GM23338 (cell line): ENCODE results near the gene NCAPH2.

Experiments
- CREB1 ChIP-seq: fragments of 250-450 bp; sonication (Bioruptor Pico); IDR thresholded peaks from 2 replicates; pipeline ENCODE4 v1.5.0; 2020; ENCODE audit warnings: low read depth, mild to moderate bottlenecking, moderate library complexity
- CTCF ChIP-seq, 2 experiments: fragments of 200-600 bp in 1 of 2; sonication (generic) in 1 of 2; conservative IDR thresholded peaks; 2 replicates each; pipeline versions ENCODE4 v1.5.1 to v1.6.1; 2016 to 2017; ENCODE audit warnings: antibody characterized with exemption in 2 of 2, low read depth in 2 of 2, mild to moderate bottlenecking in 2 of 2, moderate library complexity in 1 of 2
- ETS1 ChIP-seq: IDR thresholded peaks from 2 replicates; pipeline ENCODE4 v1.6.1; 2016; ENCODE audit warnings: antibody characterized with exemption
- EZH2 ChIP-seq: fragments of 200-600 bp; sonication (generic); IDR thresholded peaks from one replicate; pipeline ENCODE4 v1.8.0; 2017; ENCODE audit warnings: antibody characterized with exemption, mild to moderate bottlenecking, low read depth; ENCODE audit not compliant: unreplicated experiment
- EZH2phosphoT487 ChIP-seq: fragments of 200-600 bp; sonication (generic); IDR thresholded peaks from one replicate; pipeline ENCODE4 v1.8.1; 2018; ENCODE audit warnings: antibody characterized with exemption; ENCODE audit not compliant: unreplicated experiment
- JUNB ChIP-seq: IDR thresholded peaks from one replicate; pipeline ENCODE4 v1.6.1; 2016; ENCODE audit warnings: antibody characterized with exemption; ENCODE audit not compliant: unreplicated experiment
- POLR2AphosphoS5 ChIP-seq: IDR thresholded peaks from 2 replicates; pipeline ENCODE4 v1.6.1; 2016; ENCODE audit warnings: antibody characterized with exemption, low read depth
- REST ChIP-seq: IDR thresholded peaks from one replicate; pipeline ENCODE4 v1.6.1; 2018; ENCODE audit warnings: antibody characterized with exemption; ENCODE audit not compliant: unreplicated experiment
- STAT1 ChIP-seq: IDR thresholded peaks from one replicate; pipeline ENCODE4 v1.6.1; 2016; ENCODE audit warnings: antibody characterized with exemption; ENCODE audit not compliant: unreplicated experiment
- ZNF114 ChIP-seq: fragments of 250-450 bp; sonication (Bioruptor Pico); IDR thresholded peaks from 2 replicates; pipeline ENCODE4 v1.5.0; 2020; ENCODE audit warnings: mild to moderate bottlenecking, moderate library complexity
- ZNF331 ChIP-seq: fragments of 250-450 bp; sonication (Bioruptor Pico); IDR thresholded peaks from 2 replicates; pipeline ENCODE4 v1.5.0; 2020; ENCODE audit warnings: low read depth, mild to moderate bottlenecking, moderate library complexity
- TF ChIP-seq, protein P1 (sequence below): fragments of 250-450 bp; sonication (Bioruptor Pico); IDR thresholded peaks from 2 replicates; pipeline ENCODE4 v1.5.0; 2020; ENCODE audit warnings: mild to moderate bottlenecking, moderate library complexity

GRCh38 chr22:50467773-50468440 is 40.1 kb upstream of the NCAPH2 start:
- TF ChIP-seq CTCF (conservative IDR thresholded peaks at IDR 0.05; ENCODE audit: low read depth in 2 of 2): no peak
- no peak for TF ChIP-seq ZNF114 (CRISPR knock-in tag)
- TF ChIP-seq EZH2phosphoT487: no peak
- TF ChIP-seq STAT1: no peak
- no peak for TF ChIP-seq JUNB
- TF ChIP-seq, protein P1, sequence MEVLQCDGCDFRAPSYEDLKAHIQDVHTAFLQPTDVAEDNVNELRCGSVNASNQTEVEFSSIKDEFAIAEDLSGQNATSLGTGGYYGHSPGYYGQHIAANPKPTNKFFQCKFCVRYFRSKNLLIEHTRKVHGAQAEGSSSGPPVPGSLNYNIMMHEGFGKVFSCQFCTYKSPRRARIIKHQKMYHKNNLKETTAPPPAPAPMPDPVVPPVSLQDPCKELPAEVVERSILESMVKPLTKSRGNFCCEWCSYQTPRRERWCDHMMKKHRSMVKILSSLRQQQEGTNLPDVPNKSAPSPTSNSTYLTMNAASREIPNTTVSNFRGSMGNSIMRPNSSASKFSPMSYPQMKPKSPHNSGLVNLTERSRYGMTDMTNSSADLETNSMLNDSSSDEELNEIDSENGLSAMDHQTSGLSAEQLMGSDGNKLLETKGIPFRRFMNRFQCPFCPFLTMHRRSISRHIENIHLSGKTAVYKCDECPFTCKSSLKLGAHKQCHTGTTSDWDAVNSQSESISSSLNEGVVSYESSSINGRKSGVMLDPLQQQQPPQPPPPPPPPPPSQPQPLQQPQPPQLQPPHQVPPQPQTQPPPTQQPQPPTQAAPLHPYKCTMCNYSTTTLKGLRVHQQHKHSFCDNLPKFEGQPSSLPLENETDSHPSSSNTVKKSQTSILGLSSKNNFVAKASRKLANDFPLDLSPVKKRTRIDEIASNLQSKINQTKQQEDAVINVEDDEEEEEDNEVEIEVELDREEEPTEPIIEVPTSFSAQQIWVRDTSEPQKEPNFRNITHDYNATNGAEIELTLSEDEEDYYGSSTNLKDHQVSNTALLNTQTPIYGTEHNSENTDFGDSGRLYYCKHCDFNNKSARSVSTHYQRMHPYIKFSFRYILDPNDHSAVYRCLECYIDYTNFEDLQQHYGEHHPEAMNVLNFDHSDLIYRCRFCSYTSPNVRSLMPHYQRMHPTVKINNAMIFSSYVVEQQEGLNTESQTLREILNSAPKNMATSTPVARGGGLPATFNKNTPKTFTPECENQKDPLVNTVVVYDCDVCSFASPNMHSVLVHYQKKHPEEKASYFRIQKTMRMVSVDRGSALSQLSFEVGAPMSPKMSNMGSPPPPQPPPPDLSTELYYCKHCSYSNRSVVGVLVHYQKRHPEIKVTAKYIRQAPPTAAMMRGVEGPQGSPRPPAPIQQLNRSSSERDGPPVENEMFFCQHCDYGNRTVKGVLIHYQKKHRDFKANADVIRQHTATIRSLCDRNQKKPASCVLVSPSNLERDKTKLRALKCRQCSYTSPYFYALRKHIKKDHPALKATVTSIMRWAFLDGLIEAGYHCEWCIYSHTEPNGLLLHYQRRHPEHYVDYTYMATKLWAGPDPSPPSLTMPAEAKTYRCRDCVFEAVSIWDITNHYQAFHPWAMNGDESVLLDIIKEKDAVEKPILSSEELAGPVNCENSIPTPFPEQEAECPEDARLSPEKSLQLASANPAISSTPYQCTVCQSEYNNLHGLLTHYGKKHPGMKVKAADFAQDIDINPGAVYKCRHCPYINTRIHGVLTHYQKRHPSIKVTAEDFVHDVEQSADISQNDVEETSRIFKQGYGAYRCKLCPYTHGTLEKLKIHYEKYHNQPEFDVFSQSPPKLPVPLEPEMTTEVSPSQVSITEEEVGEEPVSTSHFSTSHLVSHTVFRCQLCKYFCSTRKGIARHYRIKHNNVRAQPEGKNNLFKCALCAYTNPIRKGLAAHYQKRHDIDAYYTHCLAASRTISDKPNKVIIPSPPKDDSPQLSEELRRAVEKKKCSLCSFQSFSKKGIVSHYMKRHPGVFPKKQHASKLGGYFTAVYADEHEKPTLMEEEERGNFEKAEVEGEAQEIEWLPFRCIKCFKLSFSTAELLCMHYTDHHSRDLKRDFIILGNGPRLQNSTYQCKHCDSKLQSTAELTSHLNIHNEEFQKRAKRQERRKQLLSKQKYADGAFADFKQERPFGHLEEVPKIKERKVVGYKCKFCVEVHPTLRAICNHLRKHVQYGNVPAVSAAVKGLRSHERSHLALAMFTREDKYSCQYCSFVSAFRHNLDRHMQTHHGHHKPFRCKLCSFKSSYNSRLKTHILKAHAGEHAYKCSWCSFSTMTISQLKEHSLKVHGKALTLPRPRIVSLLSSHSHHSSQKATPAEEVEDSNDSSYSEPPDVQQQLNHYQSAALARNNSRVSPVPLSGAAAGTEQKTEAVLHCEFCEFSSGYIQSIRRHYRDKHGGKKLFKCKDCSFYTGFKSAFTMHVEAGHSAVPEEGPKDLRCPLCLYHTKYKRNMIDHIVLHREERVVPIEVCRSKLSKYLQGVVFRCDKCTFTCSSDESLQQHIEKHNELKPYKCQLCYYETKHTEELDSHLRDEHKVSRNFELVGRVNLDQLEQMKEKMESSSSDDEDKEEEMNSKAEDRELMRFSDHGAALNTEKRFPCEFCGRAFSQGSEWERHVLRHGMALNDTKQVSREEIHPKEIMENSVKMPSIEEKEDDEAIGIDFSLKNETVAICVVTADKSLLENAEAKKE (CRISPR knock-in tag): no peak
- no peak for TF ChIP-seq POLR2AphosphoS5
- TF ChIP-seq REST: no peak
- no peak for TF ChIP-seq EZH2
- TF ChIP-seq ETS1: no peak
- TF ChIP-seq CREB1 (CRISPR knock-in tag): no peak
- no peak for TF ChIP-seq ZNF331
